Measurements from ENCODE around the gene DLG2.

The DLG2 gene

GRCh38 chr11:84322211-84322610 lies 1304.9 kb downstream of the DLG2 start:
- no peak overlapping the region for H3K27ac ChIP-seq (replicated peaks)
- no peaks in the 10 kb centered on the region for H3K27me3 ChIP-seq (ENCODE audit: insufficient read depth, poor library complexity, severe bottlenecking)
- no peak overlapping the region for H3K4me3 ChIP-seq (replicated peaks; ENCODE audit: insufficient read depth, low read length)
- no peak for TF ChIP-seq SPI1 (IDR thresholded peaks at IDR 0.05; ENCODE audit: borderline replicate concordance, low read depth)
- no peak for TF ChIP-seq CTCF (IDR thresholded peaks at IDR 0.05; ENCODE audit: insufficient read depth, low read length)
- no peak for TF ChIP-seq POLR2AphosphoS5 (IDR thresholded peaks at IDR 0.05; ENCODE audit: low read depth)
- TF ChIP-seq, protein P1, sequence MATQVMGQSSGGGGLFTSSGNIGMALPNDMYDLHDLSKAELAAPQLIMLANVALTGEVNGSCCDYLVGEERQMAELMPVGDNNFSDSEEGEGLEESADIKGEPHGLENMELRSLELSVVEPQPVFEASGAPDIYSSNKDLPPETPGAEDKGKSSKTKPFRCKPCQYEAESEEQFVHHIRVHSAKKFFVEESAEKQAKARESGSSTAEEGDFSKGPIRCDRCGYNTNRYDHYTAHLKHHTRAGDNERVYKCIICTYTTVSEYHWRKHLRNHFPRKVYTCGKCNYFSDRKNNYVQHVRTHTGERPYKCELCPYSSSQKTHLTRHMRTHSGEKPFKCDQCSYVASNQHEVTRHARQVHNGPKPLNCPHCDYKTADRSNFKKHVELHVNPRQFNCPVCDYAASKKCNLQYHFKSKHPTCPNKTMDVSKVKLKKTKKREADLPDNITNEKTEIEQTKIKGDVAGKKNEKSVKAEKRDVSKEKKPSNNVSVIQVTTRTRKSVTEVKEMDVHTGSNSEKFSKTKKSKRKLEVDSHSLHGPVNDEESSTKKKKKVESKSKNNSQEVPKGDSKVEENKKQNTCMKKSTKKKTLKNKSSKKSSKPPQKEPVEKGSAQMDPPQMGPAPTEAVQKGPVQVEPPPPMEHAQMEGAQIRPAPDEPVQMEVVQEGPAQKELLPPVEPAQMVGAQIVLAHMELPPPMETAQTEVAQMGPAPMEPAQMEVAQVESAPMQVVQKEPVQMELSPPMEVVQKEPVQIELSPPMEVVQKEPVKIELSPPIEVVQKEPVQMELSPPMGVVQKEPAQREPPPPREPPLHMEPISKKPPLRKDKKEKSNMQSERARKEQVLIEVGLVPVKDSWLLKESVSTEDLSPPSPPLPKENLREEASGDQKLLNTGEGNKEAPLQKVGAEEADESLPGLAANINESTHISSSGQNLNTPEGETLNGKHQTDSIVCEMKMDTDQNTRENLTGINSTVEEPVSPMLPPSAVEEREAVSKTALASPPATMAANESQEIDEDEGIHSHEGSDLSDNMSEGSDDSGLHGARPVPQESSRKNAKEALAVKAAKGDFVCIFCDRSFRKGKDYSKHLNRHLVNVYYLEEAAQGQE (IDR thresholded peaks at IDR 0.05; ENCODE audit: insufficient replicate concordance, low read depth): no peak
- no peak for TF ChIP-seq GABPA (IDR thresholded peaks at IDR 0.05; ENCODE audit: low read depth)
- no peak for DNase-seq (ENCODE audit: low read depth in 1 of 2, low spot score in 1 of 2)

GRCh38 chr11:84319863-84320262 lies 1307.3 kb downstream of the DLG2 start:
- DNase-seq (ENCODE audit: low read depth in 1 of 2, low spot score in 1 of 2): no peak
- H3K27ac ChIP-seq (replicated peaks): no peak overlapping the region
- H3K4me3 ChIP-seq (replicated peaks; ENCODE audit: insufficient read depth, low read length): no peak overlapping the region
- no peak for TF ChIP-seq SPI1 (IDR thresholded peaks at IDR 0.05; ENCODE audit: borderline replicate concordance, low read depth)
- no peaks in the 10 kb centered on the region for H3K27me3 ChIP-seq (ENCODE audit: insufficient read depth, poor library complexity, severe bottlenecking)

GRCh38 chr11:84316866-84317555 lies 1310.1 kb downstream of the DLG2 start:
- Histone ChIP-seq H3K27me3 (ENCODE audit: insufficient read depth, poor library complexity, severe bottlenecking) (no peaks in the 10 kb centered on the region), H3K27ac (replicated peaks) (no peak overlapping the region), H3K4me3 (replicated peaks; ENCODE audit: insufficient read depth, low read length) (no peak overlapping the region)
- no peak for DNase-seq (ENCODE audit: low read depth in 1 of 2, low spot score in 1 of 2)
- TF ChIP-seq POLR2AphosphoS5 (IDR thresholded peaks at IDR 0.05; ENCODE audit: low read depth): no peak
- TF ChIP-seq CTCF (IDR thresholded peaks at IDR 0.05; ENCODE audit: insufficient read depth, low read length): no peak
- TF ChIP-seq, protein P1 (IDR thresholded peaks at IDR 0.05; ENCODE audit: insufficient replicate concordance, low read depth): no peak
- TF ChIP-seq SPI1 (IDR thresholded peaks at IDR 0.05; ENCODE audit: borderline replicate concordance, low read depth): no peak
- no peak for TF ChIP-seq GABPA (IDR thresholded peaks at IDR 0.05; ENCODE audit: low read depth)

GRCh38 chr11:84313830-84314359 lies 1313.2 kb downstream of the DLG2 start:
- Histone ChIP-seq H3K27me3 (ENCODE audit: insufficient read depth, poor library complexity, severe bottlenecking) (no peaks in the 10 kb centered on the region), H3K27ac (replicated peaks) (no peak overlapping the region), H3K4me3 (replicated peaks; ENCODE audit: insufficient read depth, low read length) (no peak overlapping the region)
- TF ChIP-seq CTCF (IDR thresholded peaks at IDR 0.05; ENCODE audit: insufficient read depth, low read length) (no peak), SPI1 (IDR thresholded peaks at IDR 0.05; ENCODE audit: borderline replicate concordance, low read depth) (no peak), POLR2AphosphoS5 (IDR thresholded peaks at IDR 0.05; ENCODE audit: low read depth) (no peak), GABPA (IDR thresholded peaks at IDR 0.05; ENCODE audit: low read depth) (no peak)
- TF ChIP-seq, protein P1 (IDR thresholded peaks at IDR 0.05; ENCODE audit: insufficient replicate concordance, low read depth): no peak
- no peak for DNase-seq (ENCODE audit: low read depth in 1 of 2, low spot score in 1 of 2)
